Right atrium auricular region (tissue), 2 donors: ENCODE measurements around the gene OPTC. TPM values are rescaled to one million over a fixed set of nuclear protein-coding genes. Genes with fewer than 3 reads are reported as not detected.

ENCODE experiments used
- DNase-seq: peaks from one replicate; pipeline ENCODE4 v3.0.0-alpha.2; 2019; ENCODE audit warnings: low spot score
- H3K27ac ChIP-seq, 2 donors: fragments of 200-600 bp; sonication (generic); 1 replicate in 1 of 2; 2 replicates in 1 of 2; pipeline ENCODE4 v1.5.1; 2016 to 2019
- H3K27me3 ChIP-seq, 2 donors: fragments of 200-600 bp; sonication (generic); one replicate each; pipeline versions ENCODE4 v1.5.1 to v1.6.0; 2017 to 2019
- H3K36me3 ChIP-seq: fragments of 200-600 bp; sonication (generic); one replicate; pipeline ENCODE4 v1.5.1; 2016
- H3K4me1 ChIP-seq, 2 donors: fragments of 200-600 bp; sonication (generic); one replicate each; pipeline versions ENCODE4 v1.5.1 to v1.6.0; 2017 to 2019
- H3K4me3 ChIP-seq, 2 donors: fragments of 200-600 bp; sonication (generic); 1 replicate in 1 of 2; 2 replicates in 1 of 2; pipeline ENCODE4 v1.5.1; 2017 to 2019; ENCODE audit warnings: mild to moderate bottlenecking in 1 of 2, moderate library complexity in 1 of 2
- H3K9me3 ChIP-seq, 2 donors: fragments of 200-600 bp; sonication (generic); one replicate each; pipeline ENCODE4 v1.5.1; 2019
- total RNA-seq, 2 donors: library from RNA; depleted of rRNA; stranded (reverse); fragments of >200 nt; gene quantifications; one replicate each; pipeline ENCODE4 v1.1.0, GENCODE V29; 2016
- TF ChIP-seq, protein P1 (sequence below), 2 donors: fragments of 200-600 bp; sonication (generic); IDR thresholded peaks; one replicate each; pipeline ENCODE4 v1.5.1; 2019; ENCODE audit warnings: antibody characterized with exemption in 2 of 2

OPTC gene
- total RNA-seq, 2 donors from 2014 or later: not detected

DNA sequence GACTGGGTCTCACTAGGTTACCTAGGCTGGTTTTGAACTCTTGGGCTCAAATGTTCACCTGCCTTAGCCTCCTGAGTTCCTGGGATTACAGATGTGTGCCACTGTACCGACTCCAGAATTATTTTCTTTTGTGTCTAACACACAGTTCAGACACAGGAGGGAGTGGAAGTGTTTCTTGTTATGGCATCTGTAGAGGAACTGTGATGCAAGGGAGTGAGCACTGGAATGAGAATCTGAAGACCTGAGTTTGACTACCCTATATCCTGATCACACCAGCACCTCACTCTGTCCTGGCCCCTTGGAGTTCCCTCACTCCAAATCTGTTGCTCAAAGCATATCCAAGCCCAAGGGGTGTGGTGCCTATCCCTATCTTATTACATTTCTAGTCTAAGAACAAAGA, 15.2 kb downstream of the OPTC start:
- Histone ChIP-seq H3K36me3 (no peaks in the 10 kb centered on the region), H3K27me3 (no peaks in the 10 kb centered on the region), H3K4me3 (no peak overlapping the region), H3K4me1 (peaks cover 0 to 63% of the 10 kb centered on the region in 2 donors), H3K27ac (peak overlapping the region; percentile 73 to 85), H3K9me3 (no peaks in the 10 kb centered on the region)
- TF ChIP-seq, protein P1, sequence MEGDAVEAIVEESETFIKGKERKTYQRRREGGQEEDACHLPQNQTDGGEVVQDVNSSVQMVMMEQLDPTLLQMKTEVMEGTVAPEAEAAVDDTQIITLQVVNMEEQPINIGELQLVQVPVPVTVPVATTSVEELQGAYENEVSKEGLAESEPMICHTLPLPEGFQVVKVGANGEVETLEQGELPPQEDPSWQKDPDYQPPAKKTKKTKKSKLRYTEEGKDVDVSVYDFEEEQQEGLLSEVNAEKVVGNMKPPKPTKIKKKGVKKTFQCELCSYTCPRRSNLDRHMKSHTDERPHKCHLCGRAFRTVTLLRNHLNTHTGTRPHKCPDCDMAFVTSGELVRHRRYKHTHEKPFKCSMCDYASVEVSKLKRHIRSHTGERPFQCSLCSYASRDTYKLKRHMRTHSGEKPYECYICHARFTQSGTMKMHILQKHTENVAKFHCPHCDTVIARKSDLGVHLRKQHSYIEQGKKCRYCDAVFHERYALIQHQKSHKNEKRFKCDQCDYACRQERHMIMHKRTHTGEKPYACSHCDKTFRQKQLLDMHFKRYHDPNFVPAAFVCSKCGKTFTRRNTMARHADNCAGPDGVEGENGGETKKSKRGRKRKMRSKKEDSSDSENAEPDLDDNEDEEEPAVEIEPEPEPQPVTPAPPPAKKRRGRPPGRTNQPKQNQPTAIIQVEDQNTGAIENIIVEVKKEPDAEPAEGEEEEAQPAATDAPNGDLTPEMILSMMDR (IDR thresholded peaks at IDR 0.05): no peak
- DNase-seq: no peak

GRCh38 chr1:203511513-203511912, 17.6 kb downstream of the OPTC start:
- no peak overlapping the region for H3K4me3 ChIP-seq
- TF ChIP-seq, protein P1 (IDR thresholded peaks at IDR 0.05): no peak
- H3K4me1 ChIP-seq: peaks cover 0 to 65% of the 10 kb centered on the region in 2 donors
- H3K27ac ChIP-seq: no peak overlapping the region
- H3K27me3 ChIP-seq: no peaks in the 10 kb centered on the region
- H3K36me3 ChIP-seq: no peaks in the 10 kb centered on the region
- DNase-seq: no peak
- H3K9me3 ChIP-seq: no peaks in the 10 kb centered on the region

- Histone ChIP-seq H3K4me1 (peaks cover 0 to 61% of the 10 kb centered on the region in 2 donors), H3K9me3 (no peaks in the 10 kb centered on the region), H3K36me3 (no peaks in the 10 kb centered on the region), H3K27ac (peak overlapping the region; percentile 68 to 73), H3K4me3 (no peak overlapping the region), H3K27me3 (no peaks in the 10 kb centered on the region)
- DNase-seq: no peak
- TF ChIP-seq, protein P1 (IDR thresholded peaks at IDR 0.05): no peak
Measured at GRCh38 chr1:203511930-203512329, 18.0 kb downstream of the OPTC start.

DNA sequence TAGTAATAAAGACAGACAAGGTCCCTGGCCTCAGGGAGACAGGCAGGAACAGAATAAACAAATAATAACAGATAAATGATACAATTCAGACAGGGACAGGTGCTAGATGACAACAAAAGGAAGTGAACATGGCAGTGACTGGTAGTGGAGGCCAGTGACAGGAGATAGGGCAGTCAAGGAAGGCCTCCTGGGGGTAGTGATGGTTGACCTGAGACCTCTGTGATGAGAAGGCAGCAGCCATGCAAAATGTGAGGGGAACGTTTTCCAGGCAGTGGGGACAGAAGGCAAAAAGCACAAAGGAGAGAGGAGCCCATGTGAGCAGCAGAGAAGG, 18.5 kb downstream of the OPTC start:
- TF ChIP-seq, protein P1 (IDR thresholded peaks at IDR 0.05): no peak
- DNase-seq: no peak
- Histone ChIP-seq H3K4me3 (no peak overlapping the region), H3K27me3 (no peaks in the 10 kb centered on the region), H3K4me1 (peaks cover 0 to 55% of the 10 kb centered on the region in 2 donors), H3K9me3 (no peaks in the 10 kb centered on the region), H3K36me3 (no peaks in the 10 kb centered on the region), H3K27ac (peak overlapping the region; percentile 68 to 73)

- Histone ChIP-seq H3K36me3 (no peaks in the 10 kb centered on the region), H3K27me3 (no peaks in the 10 kb centered on the region), H3K4me3 (no peak overlapping the region), H3K27ac (peak overlapping the region; percentile 68 to 73), H3K4me1 (peaks cover 0 to 50% of the 10 kb centered on the region in 2 donors), H3K9me3 (no peaks in the 10 kb centered on the region)
- peak; percentile 79 for DNase-seq
- TF ChIP-seq, protein P1 (IDR thresholded peaks at IDR 0.05): no peak
Measured at GRCh38 chr1:203512848-203513584, 19.1 kb downstream of the OPTC start.

GRCh38 chr1:203513585-203514031, 19.7 kb downstream of the OPTC start:
- Histone ChIP-seq H3K36me3 (no peaks in the 10 kb centered on the region), H3K9me3 (no peaks in the 10 kb centered on the region), H3K4me3 (no peak overlapping the region), H3K4me1 (peaks cover 0 to 44% of the 10 kb centered on the region in 2 donors), H3K27me3 (no peaks in the 10 kb centered on the region), H3K27ac (peak overlapping the region; percentile 68 to 73)
- TF ChIP-seq, protein P1 (IDR thresholded peaks at IDR 0.05): no peak
- DNase-seq: no peak
